ENCODE results near the gene TMEM225B.
"Not testable (repeated sequence)": the region's sequence is repeated elsewhere in the genome, so short reads cannot be mapped to it uniquely, and the experiment has no call there.

TMEM225B gene

DNA sequence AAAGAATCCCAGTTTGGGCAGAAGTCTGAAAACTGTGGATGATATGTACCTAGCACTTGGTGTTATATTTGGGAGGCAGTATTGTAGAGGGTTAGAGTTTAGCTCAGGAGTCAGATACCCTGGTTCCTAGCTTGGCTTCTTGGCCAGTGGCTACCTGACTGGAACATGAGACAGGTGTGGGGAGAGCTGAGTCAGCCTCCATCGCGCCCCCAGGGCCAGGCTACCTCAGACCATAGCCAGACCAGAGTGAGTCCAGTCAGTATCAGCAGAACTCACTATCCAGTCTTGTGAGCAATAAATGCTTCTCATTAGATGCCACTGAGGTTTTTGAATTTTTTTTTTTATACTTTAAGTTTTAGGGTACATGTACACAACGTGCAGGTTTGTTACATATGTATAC, 55.7 kb downstream of the TMEM225B start:
- DNase-seq (ENCODE audit: low read depth in 1 of 2, low spot score in 1 of 2): no peak

GRCh38 chr7:99654626-99655025, 56.6 kb downstream of the TMEM225B start:
- not testable (repeated sequence) for DNase-seq (ENCODE audit: low read depth in 1 of 2, low spot score in 1 of 2)

DNA sequence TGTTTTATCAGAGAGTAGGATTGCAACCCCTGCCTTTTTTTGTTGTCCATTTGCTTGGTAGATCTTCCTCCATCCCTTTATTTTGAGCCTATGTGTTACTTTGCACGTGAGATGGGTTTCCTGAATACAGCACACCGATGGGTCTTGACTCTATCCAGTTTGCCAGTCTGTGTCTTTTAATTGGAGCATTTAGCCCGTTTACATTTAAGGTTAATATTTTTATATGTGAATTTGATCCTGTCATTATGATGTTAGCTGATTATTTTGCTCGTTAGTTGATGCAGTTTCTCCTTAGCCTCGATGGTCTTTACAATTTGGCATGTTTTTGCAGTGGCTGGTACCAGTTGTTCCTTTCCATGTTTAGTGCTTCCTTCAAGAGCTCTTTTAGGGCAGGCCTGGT, 59.8 kb downstream of the TMEM225B start:
- not testable (repeated sequence) for DNase-seq (ENCODE audit: low read depth in 1 of 2, low spot score in 1 of 2)
